ENCODE measurements around the gene RFX5.

The RFX5 gene

GRCh38 chr1:151325646-151326429, 21.2 kb downstream of the RFX5 start:
- Histone ChIP-seq H3K9me3 (ENCODE audit: control insufficient read depth, low read length) (no peaks in the 10 kb centered on the region), H3K79me2 (peaks cover 8% of the 10 kb centered on the region), H3K4me2 (ENCODE audit: low read length) (peak overlapping the region; percentile 98), H3K4me1 (no peaks in the 10 kb centered on the region), H3K9ac (no peak overlapping the region), H3K36me3 (ENCODE audit: control insufficient read depth, insufficient read depth, low read length) (peaks cover 2% of the 10 kb centered on the region), H3K4me3 (ENCODE audit: low read depth, low read length) (peak overlapping the region; percentile 84), H3K27ac (peak overlapping the region; percentile 94), H3K27me3 (ENCODE audit: control insufficient read depth, insufficient read depth, low read length) (no peaks in the 10 kb centered on the region), H2AFZ (no peak overlapping the region)
- TF ChIP-seq CTCF (IDR thresholded peaks at IDR 0.05), result no peak

- Histone ChIP-seq H3K36me3 (ENCODE audit: control insufficient read depth, insufficient read depth, low read length) (peaks cover 2% of the 10 kb centered on the region), H3K4me3 (ENCODE audit: low read depth, low read length) (no peak overlapping the region), H3K4me2 (ENCODE audit: low read length) (peak overlapping the region; percentile 22), H3K27me3 (ENCODE audit: control insufficient read depth, insufficient read depth, low read length) (no peaks in the 10 kb centered on the region), H3K4me1 (no peaks in the 10 kb centered on the region), H3K9me3 (ENCODE audit: control insufficient read depth, low read length) (no peaks in the 10 kb centered on the region), H3K79me2 (peaks cover 8% of the 10 kb centered on the region), H3K27ac (no peak overlapping the region), H3K9ac (no peak overlapping the region), H2AFZ (no peak overlapping the region)
- no peak for TF ChIP-seq CTCF (IDR thresholded peaks at IDR 0.05)
These were observed 21.8 kb downstream of the RFX5 start for GRCh38 chr1:151325231-151325630.

- Histone ChIP-seq H3K27ac (no peak overlapping the region), H3K4me1 (no peaks in the 10 kb centered on the region), H3K36me3 (ENCODE audit: control insufficient read depth, insufficient read depth, low read length) (peaks cover 2% of the 10 kb centered on the region), H3K4me3 (ENCODE audit: low read depth, low read length) (no peak overlapping the region), H3K79me2 (peaks cover 8% of the 10 kb centered on the region), H3K9me3 (ENCODE audit: control insufficient read depth, low read length) (no peaks in the 10 kb centered on the region), H3K4me2 (ENCODE audit: low read length) (no peak overlapping the region), H3K27me3 (ENCODE audit: control insufficient read depth, insufficient read depth, low read length) (no peaks in the 10 kb centered on the region), H3K9ac (no peak overlapping the region), H2AFZ (no peak overlapping the region)
- TF ChIP-seq CTCF (IDR thresholded peaks at IDR 0.05), result no peak
These were observed 22.6 kb downstream of the RFX5 start for GRCh38 chr1:151324390-151324930.

GRCh38 chr1:151318975-151319374, 28.1 kb downstream of the RFX5 start:
- H3K27me3 ChIP-seq (ENCODE audit: control insufficient read depth, insufficient read depth, low read length), result no peaks in the 10 kb centered on the region
- H3K4me3 ChIP-seq (ENCODE audit: low read depth, low read length), result no peak overlapping the region
- H3K79me2 ChIP-seq, result peaks cover 2% of the 10 kb centered on the region
- H3K4me1 ChIP-seq, result no peaks in the 10 kb centered on the region
- H3K36me3 ChIP-seq (ENCODE audit: control insufficient read depth, insufficient read depth, low read length), result no peaks in the 10 kb centered on the region
- no peak overlapping the region for H3K9ac ChIP-seq
- H3K27ac ChIP-seq, result no peak overlapping the region
- H3K4me2 ChIP-seq (ENCODE audit: low read length), result no peak overlapping the region
- no peak for TF ChIP-seq CTCF (IDR thresholded peaks at IDR 0.05)
- H2AFZ ChIP-seq, result no peak overlapping the region
- no peaks in the 10 kb centered on the region for H3K9me3 ChIP-seq (ENCODE audit: control insufficient read depth, low read length)

Data from parathyroid adenoma (tissue), 2 donors.